ENCODE results near the gene GPRC5B.

Gene GPRC5B

DNA sequence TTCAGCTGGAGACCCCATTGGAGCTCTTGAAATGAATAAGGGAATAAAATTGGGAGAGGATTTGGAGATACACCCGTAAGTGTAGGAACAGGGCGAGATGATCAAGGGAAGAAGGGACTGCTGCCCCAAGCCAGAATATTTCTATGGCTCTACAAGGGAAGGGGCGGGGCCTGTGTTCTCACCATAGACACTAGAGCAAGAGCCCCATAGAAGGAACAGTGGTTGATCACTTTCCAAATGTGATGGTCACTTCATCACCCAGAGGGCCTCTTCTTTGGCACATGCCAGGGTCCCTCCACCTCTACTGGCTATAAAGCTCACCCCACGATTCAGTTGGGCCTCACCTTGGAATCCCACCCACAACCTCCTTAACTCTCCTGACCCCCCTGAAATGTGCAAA, 25.0 kb downstream of the GPRC5B start:
- Mint-ChIP-seq H3K4me1 (peaks cover 32% of the 10 kb centered on the region), H3K9me3 (no peaks in the 10 kb centered on the region), H3K4me3 (no peak overlapping the region), H3K27me3 (ENCODE audit: low read depth) (no peaks in the 10 kb centered on the region), H3K36me3 (ENCODE audit: low read depth) (peaks cover 61% of the 10 kb centered on the region), H3K27ac (peak overlapping the region in 2 of 3 experiments; percentile 93 to 94)
- TF ChIP-seq, protein P1, sequence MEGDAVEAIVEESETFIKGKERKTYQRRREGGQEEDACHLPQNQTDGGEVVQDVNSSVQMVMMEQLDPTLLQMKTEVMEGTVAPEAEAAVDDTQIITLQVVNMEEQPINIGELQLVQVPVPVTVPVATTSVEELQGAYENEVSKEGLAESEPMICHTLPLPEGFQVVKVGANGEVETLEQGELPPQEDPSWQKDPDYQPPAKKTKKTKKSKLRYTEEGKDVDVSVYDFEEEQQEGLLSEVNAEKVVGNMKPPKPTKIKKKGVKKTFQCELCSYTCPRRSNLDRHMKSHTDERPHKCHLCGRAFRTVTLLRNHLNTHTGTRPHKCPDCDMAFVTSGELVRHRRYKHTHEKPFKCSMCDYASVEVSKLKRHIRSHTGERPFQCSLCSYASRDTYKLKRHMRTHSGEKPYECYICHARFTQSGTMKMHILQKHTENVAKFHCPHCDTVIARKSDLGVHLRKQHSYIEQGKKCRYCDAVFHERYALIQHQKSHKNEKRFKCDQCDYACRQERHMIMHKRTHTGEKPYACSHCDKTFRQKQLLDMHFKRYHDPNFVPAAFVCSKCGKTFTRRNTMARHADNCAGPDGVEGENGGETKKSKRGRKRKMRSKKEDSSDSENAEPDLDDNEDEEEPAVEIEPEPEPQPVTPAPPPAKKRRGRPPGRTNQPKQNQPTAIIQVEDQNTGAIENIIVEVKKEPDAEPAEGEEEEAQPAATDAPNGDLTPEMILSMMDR (IDR thresholded peaks at IDR 0.05; ENCODE audit: unreplicated experiment in 3 of 3), result no peak

DNA sequence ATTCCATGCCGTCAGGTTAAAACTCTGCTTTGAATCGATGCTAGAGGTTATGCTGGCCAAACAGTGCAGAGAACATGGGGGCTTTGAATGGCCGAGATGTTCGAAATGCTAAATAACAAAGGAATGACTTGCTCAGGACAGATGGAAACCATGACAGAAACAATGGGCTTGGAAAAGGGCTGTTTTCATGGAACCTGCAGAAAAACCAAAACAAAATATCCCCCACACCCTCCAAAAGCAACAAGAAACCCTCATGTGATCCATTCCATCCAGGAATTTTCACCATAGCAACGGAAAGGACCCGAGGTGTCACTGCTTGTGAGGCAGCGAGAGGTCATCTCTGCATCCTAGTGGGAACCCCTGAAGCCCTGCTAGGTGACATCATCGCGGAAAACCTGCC, 25.5 kb downstream of the GPRC5B start:
- Mint-ChIP-seq H3K4me3 (no peak overlapping the region), H3K9me3 (no peaks in the 10 kb centered on the region), H3K27me3 (ENCODE audit: low read depth) (no peaks in the 10 kb centered on the region), H3K27ac (peak overlapping the region in 2 of 3 experiments; percentile 25 to 34), H3K36me3 (ENCODE audit: low read depth) (peaks cover 61% of the 10 kb centered on the region), H3K4me1 (peaks cover 36% of the 10 kb centered on the region)
- TF ChIP-seq, protein P1 (IDR thresholded peaks at IDR 0.05; ENCODE audit: unreplicated experiment in 3 of 3), result no peak

- no peaks in the 10 kb centered on the region for H3K9me3 Mint-ChIP-seq
These were observed 26.2 kb downstream of the GPRC5B start for GRCh38 chr16:19858340-19859018.

DNA sequence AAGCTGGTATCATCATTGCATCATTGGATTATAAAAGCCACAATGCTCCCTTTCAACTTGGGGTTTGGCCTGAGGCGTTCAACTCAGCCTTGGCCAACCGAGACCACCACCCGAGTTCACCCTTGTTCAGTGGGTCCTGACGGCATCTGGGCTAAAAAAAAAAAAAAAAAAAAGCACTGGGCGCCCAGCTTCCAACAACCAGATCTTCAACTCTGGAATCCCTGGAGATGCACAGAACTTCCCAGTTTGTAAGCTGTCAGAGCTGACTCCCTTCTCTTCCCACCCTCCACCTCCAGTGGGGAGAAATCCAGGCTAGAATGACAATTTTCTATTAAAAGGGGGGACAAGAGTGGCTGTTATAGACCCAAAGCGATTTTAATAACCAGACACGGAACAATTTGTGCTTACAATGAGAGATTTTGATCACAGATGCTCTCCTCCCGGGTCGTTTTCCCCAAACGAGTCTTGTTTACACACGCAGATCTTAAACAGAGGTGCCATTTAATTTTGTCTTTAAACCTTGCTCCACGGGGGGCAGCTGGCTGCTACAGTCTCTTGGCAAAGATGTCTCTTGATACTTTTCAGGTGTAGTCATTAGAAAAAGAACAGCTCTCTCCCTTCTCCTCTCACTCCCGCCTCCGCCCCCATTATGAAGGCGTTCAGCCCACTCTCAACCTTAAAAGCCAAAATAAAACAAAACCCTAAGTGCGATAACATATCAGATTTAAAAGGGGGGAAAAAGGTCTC, 26.9 kb downstream of the GPRC5B start:
- H3K27ac Mint-ChIP-seq, result peak overlapping the region in 1 of 3 experiments; percentile 5
- no peaks in the 10 kb centered on the region for H3K27me3 Mint-ChIP-seq (ENCODE audit: low read depth)
- H3K4me1 Mint-ChIP-seq, result peaks cover 45% of the 10 kb centered on the region
- no peaks in the 10 kb centered on the region for H3K9me3 Mint-ChIP-seq
- H3K4me3 Mint-ChIP-seq, result no peak overlapping the region
- H3K36me3 Mint-ChIP-seq (ENCODE audit: low read depth), result peaks cover 61% of the 10 kb centered on the region
- TF ChIP-seq, protein P1 (IDR thresholded peaks at IDR 0.05; ENCODE audit: unreplicated experiment in 3 of 3), result no peak

More at GRCh38 chr16:19858340-19859018, 26.2 kb downstream of the GPRC5B start:
- no peak overlapping the region for H3K4me3 Mint-ChIP-seq
- H3K27me3 Mint-ChIP-seq (ENCODE audit: low read depth), result no peaks in the 10 kb centered on the region
- TF ChIP-seq, protein P1 (IDR thresholded peaks at IDR 0.05; ENCODE audit: unreplicated experiment in 3 of 3), result no peak
- peak overlapping the region in 2 of 3 experiments; percentile 5 to 25 for H3K27ac Mint-ChIP-seq
- peaks cover 61% of the 10 kb centered on the region for H3K36me3 Mint-ChIP-seq (ENCODE audit: low read depth)
- peaks cover 40% of the 10 kb centered on the region for H3K4me1 Mint-ChIP-seq

- no peaks in the 10 kb centered on the region for H3K9me3 Mint-ChIP-seq
- H3K27ac Mint-ChIP-seq, result peak overlapping the region in 2 of 3 experiments; percentile 36 to 37
- TF ChIP-seq, protein P1 (IDR thresholded peaks at IDR 0.05; ENCODE audit: unreplicated experiment in 3 of 3), result no peak
- no peaks in the 10 kb centered on the region for H3K27me3 Mint-ChIP-seq (ENCODE audit: low read depth)
- H3K36me3 Mint-ChIP-seq (ENCODE audit: low read depth), result peaks cover 48% of the 10 kb centered on the region
- peaks cover 42% of the 10 kb centered on the region for H3K4me1 Mint-ChIP-seq
- no peak overlapping the region for H3K4me3 Mint-ChIP-seq
These were observed 28.5 kb downstream of the GPRC5B start for GRCh38 chr16:19856120-19856519.
